Measurements from ENCODE around the gene LPIN3.

DNA sequence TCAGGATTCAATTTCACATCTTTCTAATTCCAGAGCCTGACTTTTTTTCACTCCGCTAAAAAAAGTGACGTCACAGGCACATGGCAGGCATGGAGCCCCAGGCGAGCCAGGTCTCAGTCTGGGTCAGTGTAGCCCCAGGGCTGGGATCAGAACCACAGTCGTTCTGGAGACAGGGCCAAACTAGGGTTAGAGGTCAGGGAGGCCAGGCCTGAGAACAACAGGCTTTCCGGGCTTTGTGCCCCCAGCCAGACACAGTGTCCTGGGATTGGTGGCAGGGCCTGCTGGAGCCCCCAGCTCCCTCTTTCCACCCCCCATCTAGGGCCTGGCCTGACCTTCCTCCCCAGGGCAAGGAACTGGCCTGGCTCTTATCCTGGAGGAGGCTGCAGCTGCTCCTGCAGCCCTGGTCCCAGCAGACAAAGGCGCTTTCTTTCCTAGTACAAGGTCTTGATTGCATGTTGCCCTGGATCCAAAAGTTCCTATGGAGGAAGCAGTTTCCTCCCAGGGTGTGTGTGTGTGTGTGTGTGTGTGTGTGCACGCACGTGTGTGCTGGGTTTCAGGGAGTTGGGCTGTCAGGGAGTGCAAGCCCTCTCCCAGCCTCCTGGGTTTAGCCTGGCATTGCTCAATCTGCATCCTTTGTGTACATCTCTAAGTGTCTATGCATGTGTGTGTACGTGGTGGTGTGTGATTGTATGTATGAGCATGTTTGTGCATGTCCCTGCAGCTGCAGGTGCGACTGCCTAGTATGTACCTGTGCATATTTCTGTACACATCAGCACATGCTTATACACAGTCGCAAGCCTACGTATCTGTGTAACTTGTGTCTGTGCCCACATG lies 52.5 kb downstream of the LPIN3 start:
- TF ChIP-seq EZH2phosphoT487 (IDR thresholded peaks at IDR 0.05; ENCODE audit: borderline replicate concordance): no peak
- TF ChIP-seq, protein P1, sequence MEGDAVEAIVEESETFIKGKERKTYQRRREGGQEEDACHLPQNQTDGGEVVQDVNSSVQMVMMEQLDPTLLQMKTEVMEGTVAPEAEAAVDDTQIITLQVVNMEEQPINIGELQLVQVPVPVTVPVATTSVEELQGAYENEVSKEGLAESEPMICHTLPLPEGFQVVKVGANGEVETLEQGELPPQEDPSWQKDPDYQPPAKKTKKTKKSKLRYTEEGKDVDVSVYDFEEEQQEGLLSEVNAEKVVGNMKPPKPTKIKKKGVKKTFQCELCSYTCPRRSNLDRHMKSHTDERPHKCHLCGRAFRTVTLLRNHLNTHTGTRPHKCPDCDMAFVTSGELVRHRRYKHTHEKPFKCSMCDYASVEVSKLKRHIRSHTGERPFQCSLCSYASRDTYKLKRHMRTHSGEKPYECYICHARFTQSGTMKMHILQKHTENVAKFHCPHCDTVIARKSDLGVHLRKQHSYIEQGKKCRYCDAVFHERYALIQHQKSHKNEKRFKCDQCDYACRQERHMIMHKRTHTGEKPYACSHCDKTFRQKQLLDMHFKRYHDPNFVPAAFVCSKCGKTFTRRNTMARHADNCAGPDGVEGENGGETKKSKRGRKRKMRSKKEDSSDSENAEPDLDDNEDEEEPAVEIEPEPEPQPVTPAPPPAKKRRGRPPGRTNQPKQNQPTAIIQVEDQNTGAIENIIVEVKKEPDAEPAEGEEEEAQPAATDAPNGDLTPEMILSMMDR (conservative IDR thresholded peaks at IDR 0.05; ENCODE audit: low read length): no peak
